Esophagus squamous epithelium (tissue), 5 donors: ENCODE data around the gene MANEA. TPM values are rescaled to one million over a fixed set of nuclear protein-coding genes. Genes with fewer than 3 reads are reported as not detected.

Experiments used
- DNase-seq: peaks from one replicate; lab custom pipeline; 2025; lab: John Stamatoyannopoulos, UW
- H3K27ac ChIP-seq, 4 donors: fragments of 200-600 bp; sonication (generic); one replicate each; pipeline ENCODE4 v1.5.1; 2016 to 2019; ENCODE audit warnings: mild to moderate bottlenecking in 1 of 4
- H3K27me3 ChIP-seq, 4 donors: fragments of 200-600 bp; sonication (generic); 1 replicate in 3 of 4; 2 replicates in 1 of 4; pipeline versions ENCODE4 v1.5.1 to v1.6.0; 2017 to 2021; ENCODE audit warnings: antibody characterized with exemption in 1 of 4
- H3K36me3 ChIP-seq, 3 donors: fragments of 200-600 bp; sonication (generic); one replicate each; pipeline ENCODE4 v1.5.1; 2016 to 2019
- H3K4me1 ChIP-seq, 3 donors: fragments of 200-600 bp; sonication (generic); one replicate each; pipeline ENCODE4 v1.5.1; 2017 to 2019
- H3K4me3 ChIP-seq, 4 donors: fragments of 200-600 bp; sonication (generic); 1 replicate in 3 of 4; 2 replicates in 1 of 4; pipeline ENCODE4 v1.5.1; 2016 to 2019; ENCODE audit warnings: mild to moderate bottlenecking in 2 of 4, moderate library complexity in 1 of 4
- H3K9me3 ChIP-seq, 3 donors: fragments of 200-600 bp; sonication (generic); one replicate each; pipeline ENCODE4 v1.5.1; 2016 to 2019
- POLR2A ChIP-seq, 4 donors: fragments of 450-650 bp; IDR thresholded peaks; one replicate each; pipeline ENCODE4 v1.6.1; 2017; ENCODE audit warnings: antibody characterized with exemption in 4 of 4, mild to moderate bottlenecking in 4 of 4, moderate library complexity in 3 of 4
- WGBS, 2 donors: methylation state at CpG; one replicate each; pipeline ENCODE4 v1.1.5; 2018; 5-methylcytosine and 5-hydroxymethylcytosine counted together
- intact Hi-C: fragments of 100-400 bp; cut with DNase I; formaldehyde crosslinking; loops from one replicate; pipeline ENCODE4 v1.15.0; 2022
- total RNA-seq, 4 donors: library from RNA; depleted of rRNA; stranded (reverse); fragments of >200 nt; gene quantifications; one replicate each; pipeline ENCODE4 v1.1.0, GENCODE V29; 2016
- TF ChIP-seq, protein P1 (sequence below), 6 experiments: fragments of 450-650 bp in 4 of 6; fragments of 200-600 bp in 2 of 6; sonication (generic) in 2 of 6; IDR thresholded peaks; one replicate each; pipeline ENCODE4 v1.5.1; 2016 to 2019; ENCODE audit warnings: antibody characterized with exemption in 6 of 6, mild to moderate bottlenecking in 4 of 6, moderate library complexity in 4 of 6
- donor health status: DM: yes; HTN: yes; CAD: no.

The MANEA gene, protein sequence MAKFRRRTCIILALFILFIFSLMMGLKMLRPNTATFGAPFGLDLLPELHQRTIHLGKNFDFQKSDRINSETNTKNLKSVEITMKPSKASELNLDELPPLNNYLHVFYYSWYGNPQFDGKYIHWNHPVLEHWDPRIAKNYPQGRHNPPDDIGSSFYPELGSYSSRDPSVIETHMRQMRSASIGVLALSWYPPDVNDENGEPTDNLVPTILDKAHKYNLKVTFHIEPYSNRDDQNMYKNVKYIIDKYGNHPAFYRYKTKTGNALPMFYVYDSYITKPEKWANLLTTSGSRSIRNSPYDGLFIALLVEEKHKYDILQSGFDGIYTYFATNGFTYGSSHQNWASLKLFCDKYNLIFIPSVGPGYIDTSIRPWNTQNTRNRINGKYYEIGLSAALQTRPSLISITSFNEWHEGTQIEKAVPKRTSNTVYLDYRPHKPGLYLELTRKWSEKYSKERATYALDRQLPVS
- total RNA-seq = 1 to 10 TPM; 5.5 to 9.7 (median 8.3) TPM

- DNase-seq = peak; percentile 20
- Histone ChIP-seq H3K36me3 (no peaks in the 10 kb centered on the region), H3K9me3 (no peaks in the 10 kb centered on the region), H3K4me3 (peak within 1 kb of the TSS; percentile 69 to 87 (median 78)), H3K27ac (peak within 1 kb of the TSS; percentile 91 to 96 (median 96)), H3K27me3 (no peaks in the 10 kb centered on the region), H3K4me1 (peaks cover 0 to 41% (median 4%) of the 10 kb centered on the region in 3 donors)
- peak in 2 of 4 donors; percentile 50 to 51 for TF ChIP-seq POLR2A (IDR thresholded peaks at IDR 0.05)
- TF ChIP-seq, protein P1, sequence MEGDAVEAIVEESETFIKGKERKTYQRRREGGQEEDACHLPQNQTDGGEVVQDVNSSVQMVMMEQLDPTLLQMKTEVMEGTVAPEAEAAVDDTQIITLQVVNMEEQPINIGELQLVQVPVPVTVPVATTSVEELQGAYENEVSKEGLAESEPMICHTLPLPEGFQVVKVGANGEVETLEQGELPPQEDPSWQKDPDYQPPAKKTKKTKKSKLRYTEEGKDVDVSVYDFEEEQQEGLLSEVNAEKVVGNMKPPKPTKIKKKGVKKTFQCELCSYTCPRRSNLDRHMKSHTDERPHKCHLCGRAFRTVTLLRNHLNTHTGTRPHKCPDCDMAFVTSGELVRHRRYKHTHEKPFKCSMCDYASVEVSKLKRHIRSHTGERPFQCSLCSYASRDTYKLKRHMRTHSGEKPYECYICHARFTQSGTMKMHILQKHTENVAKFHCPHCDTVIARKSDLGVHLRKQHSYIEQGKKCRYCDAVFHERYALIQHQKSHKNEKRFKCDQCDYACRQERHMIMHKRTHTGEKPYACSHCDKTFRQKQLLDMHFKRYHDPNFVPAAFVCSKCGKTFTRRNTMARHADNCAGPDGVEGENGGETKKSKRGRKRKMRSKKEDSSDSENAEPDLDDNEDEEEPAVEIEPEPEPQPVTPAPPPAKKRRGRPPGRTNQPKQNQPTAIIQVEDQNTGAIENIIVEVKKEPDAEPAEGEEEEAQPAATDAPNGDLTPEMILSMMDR (IDR thresholded peaks at IDR 0.05) = no peak
- WGBS, 2 donors = 0 to 1% methylated on average over 4 to 39 of the region's 70 CpGs
- intact Hi-C loops = no loop called here
Measured at GRCh38 chr6:95577304-95578105, at the start of gene MANEA. MANEA (plus strand) TSS chr6:95577535; CDS start chr6:95586440, 8,905 bp downstream.

DNA sequence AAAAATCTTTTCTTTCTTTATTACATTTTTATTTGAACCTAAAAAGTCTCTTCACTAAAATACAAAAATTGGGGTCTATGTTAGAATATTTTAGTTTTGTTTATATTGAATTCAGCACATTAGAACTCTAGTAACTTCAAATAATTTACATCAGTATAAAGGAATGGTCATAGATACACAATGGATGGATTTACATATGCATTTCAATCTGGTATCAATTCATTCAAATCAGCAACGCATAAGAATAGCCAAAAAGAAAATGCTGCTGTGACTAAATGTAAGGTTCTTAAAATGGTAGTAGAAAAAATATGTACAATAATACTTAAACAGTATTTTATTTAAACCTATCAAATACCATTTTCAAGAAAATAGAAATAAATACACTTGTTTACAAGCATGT lies 47.6 kb upstream of the MANEA start:
- DNase-seq = no peak
- H3K4me1 ChIP-seq = no peaks in the 10 kb centered on the region
- H3K9me3 ChIP-seq = no peaks in the 10 kb centered on the region
- TF ChIP-seq, protein P1 (IDR thresholded peaks at IDR 0.05) = no peak
- no peak for TF ChIP-seq POLR2A (IDR thresholded peaks at IDR 0.05)
- 68 to 72% methylated on average over 1 of the region's 1 CpG for WGBS, 2 donors
- H3K4me3 ChIP-seq = no peak overlapping the region
- no peaks in the 10 kb centered on the region for H3K27me3 ChIP-seq
- H3K27ac ChIP-seq = no peak overlapping the region
- no peaks in the 10 kb centered on the region for H3K36me3 ChIP-seq
- intact Hi-C loops = no loop called here

GRCh38 chr6:95530176-95530819 lies 47.0 kb upstream of the MANEA start:
- DNase-seq = no peak
- Histone ChIP-seq H3K36me3 (no peaks in the 10 kb centered on the region), H3K27ac (no peak overlapping the region), H3K4me3 (no peak overlapping the region), H3K4me1 (no peaks in the 10 kb centered on the region), H3K27me3 (no peaks in the 10 kb centered on the region), H3K9me3 (no peaks in the 10 kb centered on the region)
- intact Hi-C loops = no loop called here
- TF ChIP-seq, protein P1 (IDR thresholded peaks at IDR 0.05) = no peak
- TF ChIP-seq POLR2A (IDR thresholded peaks at IDR 0.05) = no peak
- WGBS, 2 donors = 27 to 38% methylated on average over 3 of the region's 3 CpGs

GRCh38 chr6:95543798-95544197 lies 33.5 kb upstream of the MANEA start:
- no peak overlapping the region for H3K4me3 ChIP-seq
- 75 to 92% methylated on average over 1 of the region's 1 CpG for WGBS, 2 donors
- H3K9me3 ChIP-seq = no peaks in the 10 kb centered on the region
- no peaks in the 10 kb centered on the region for H3K4me1 ChIP-seq
- intact Hi-C loops = no loop called here
- H3K36me3 ChIP-seq = no peaks in the 10 kb centered on the region
- DNase-seq = no peak
- H3K27ac ChIP-seq = peak overlapping the region in 1 of 4 donors; percentile 64
- TF ChIP-seq POLR2A (IDR thresholded peaks at IDR 0.05) = no peak
- TF ChIP-seq, protein P1 (IDR thresholded peaks at IDR 0.05) = no peak
- no peaks in the 10 kb centered on the region for H3K27me3 ChIP-seq
